HG03103 (cell line): ENCODE results near the gene RPUSD1.
"Not testable (repeated sequence)": the region's sequence is repeated elsewhere in the genome, so short reads cannot be mapped to it uniquely, and the experiment has no call there.

Experiments
- ATAC-seq: cut with Tn5 transposase; IDR thresholded peaks from one replicate; pipeline ENCODE4 v1.9.1; 2021; ENCODE audit warnings: low read depth; ENCODE audit not compliant: unreplicated experiment

Gene RPUSD1

GRCh38 chr16:785563-786535 is 2.3 kb downstream of the RPUSD1 start:
- ATAC-seq, result no peak

- no peak for ATAC-seq
These were observed 3.8 kb downstream of the RPUSD1 start for GRCh38 chr16:784431-784830.

DNA sequence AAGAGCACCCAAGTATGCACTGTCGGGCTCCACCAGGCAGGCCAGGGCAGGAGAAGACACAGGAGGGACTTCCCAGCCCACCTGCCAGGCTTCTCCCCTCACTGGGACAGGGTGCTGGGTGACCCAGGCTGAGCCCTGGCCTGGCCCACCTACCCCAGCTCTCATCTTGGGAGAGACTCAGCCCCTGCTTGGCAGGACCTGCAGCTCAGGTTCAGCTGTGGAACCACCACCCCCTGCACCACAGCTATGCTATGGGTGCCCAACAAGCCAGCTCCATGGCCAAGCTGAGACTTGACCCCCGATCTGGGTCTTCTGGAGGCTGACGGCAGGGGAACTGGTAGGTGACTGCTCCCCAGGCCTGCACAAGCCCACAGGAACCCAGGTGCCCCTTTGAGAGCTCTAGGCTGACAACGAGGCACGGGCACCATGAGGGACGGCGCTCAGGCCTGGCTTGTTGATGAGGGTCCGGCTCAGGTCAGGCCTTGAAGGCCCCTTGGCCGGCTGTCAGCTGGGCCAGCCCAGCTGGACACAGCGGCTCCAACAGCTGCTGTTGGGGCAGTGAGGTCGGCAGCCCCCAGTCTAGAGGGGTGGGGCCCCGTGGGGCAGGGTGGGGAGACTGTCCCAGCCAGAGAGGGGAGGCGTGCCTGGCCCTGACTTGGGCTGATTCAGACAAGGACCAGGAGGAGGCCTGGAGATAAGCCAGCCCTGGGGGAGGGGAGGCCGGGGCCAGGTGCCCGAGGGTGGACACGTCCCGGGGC is 4.6 kb downstream of the RPUSD1 start:
- no peak for ATAC-seq

- no peak for ATAC-seq
These were observed 5.3 kb downstream of the RPUSD1 start for GRCh38 chr16:782766-783403.

DNA sequence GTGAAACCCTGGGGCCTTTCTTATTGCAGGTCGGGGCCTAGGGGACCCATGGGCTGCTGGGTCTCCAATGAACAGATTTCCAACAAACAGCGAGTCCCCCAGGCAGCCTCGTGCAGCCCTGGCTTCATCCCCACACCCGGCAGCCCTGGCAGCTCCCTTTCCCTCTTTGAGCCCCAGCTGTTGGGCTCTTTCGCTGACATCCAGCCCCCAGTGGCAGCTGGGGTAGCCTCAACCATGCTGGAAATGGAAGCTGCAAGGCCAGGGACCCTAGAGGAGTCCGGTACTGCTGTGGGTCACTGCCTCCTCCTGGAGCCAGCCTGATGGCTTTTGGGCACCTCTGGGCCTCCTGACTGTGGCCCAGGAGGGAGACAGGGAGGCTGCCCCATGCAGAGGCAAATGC is 5.9 kb downstream of the RPUSD1 start:
- no peak for ATAC-seq

GRCh38 chr16:781346-782010 is 6.7 kb downstream of the RPUSD1 start:
- no peak for ATAC-seq

- no peak for ATAC-seq
These were observed 7.9 kb downstream of the RPUSD1 start for GRCh38 chr16:780296-780695.

GRCh38 chr16:779561-779960 is 8.6 kb downstream of the RPUSD1 start:
- no peak for ATAC-seq

- ATAC-seq, result no peak
These were observed 9.2 kb downstream of the RPUSD1 start for GRCh38 chr16:778909-779527.

DNA sequence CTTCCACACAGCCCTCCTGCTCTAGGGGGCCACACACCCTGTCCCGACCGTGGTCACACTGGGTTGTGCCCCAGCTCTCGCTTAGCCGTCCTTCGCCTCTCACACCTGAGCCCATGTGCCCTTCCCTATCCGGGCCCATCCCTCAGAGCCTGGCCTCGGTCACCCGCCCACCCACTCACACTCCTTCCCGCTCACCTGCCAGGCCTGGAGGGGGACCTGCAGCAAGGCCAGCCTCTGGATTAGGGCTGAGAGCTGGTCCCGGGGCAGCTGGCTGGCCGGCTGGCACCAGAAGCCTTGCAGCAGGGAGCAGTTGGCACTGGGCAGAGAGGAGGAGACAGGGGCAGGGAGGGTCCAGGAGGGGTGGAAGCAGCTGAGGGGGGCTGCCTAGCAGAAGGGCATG is 9.7 kb downstream of the RPUSD1 start:
- no peak for ATAC-seq

DNA sequence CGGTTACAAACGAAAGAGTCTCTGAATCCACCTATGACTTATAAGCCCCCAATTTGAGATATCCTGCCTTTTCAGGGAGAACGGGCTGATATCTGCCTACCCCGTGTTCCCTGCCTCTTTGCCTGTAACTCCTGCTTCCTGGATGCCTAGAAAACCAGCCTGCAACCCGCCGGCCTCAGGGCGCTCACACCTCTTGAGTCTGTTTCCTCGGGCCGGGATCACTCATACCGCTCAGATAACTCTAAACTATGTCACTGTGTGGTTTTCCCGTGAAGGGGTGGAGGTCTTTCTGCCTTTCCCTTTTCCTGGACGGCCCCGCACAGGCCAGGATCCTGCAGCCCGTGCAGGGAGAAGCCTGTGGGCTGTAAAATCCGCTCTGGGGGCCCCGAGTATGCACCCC is 10.4 kb downstream of the RPUSD1 start:
- ATAC-seq, result no peak

DNA sequence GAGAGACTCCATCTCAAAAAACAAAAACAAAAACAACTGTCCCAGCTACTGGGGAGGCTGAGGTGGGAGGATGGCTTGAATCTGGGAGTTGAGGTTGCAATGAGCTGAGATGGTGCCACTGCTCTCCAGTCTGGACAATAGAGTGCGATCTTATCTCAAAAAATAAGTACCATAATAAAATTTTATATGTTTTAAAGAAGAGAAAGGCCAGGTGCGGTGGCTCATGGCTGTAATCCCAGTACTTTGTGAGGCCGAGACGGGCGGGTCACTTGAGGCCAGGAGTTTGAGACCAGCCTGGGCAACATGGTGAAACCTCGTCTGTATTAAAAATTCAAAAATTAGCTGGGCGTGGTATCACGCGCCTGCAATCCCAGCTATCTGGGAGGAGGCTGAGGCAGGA is 11.4 kb downstream of the RPUSD1 start:
- ATAC-seq, result no peak

GRCh38 chr16:776298-776697 is 11.9 kb downstream of the RPUSD1 start:
- ATAC-seq, result not testable (repeated sequence)

- ATAC-seq, result no peak
These were observed 12.9 kb downstream of the RPUSD1 start for GRCh38 chr16:775236-775796.

DNA sequence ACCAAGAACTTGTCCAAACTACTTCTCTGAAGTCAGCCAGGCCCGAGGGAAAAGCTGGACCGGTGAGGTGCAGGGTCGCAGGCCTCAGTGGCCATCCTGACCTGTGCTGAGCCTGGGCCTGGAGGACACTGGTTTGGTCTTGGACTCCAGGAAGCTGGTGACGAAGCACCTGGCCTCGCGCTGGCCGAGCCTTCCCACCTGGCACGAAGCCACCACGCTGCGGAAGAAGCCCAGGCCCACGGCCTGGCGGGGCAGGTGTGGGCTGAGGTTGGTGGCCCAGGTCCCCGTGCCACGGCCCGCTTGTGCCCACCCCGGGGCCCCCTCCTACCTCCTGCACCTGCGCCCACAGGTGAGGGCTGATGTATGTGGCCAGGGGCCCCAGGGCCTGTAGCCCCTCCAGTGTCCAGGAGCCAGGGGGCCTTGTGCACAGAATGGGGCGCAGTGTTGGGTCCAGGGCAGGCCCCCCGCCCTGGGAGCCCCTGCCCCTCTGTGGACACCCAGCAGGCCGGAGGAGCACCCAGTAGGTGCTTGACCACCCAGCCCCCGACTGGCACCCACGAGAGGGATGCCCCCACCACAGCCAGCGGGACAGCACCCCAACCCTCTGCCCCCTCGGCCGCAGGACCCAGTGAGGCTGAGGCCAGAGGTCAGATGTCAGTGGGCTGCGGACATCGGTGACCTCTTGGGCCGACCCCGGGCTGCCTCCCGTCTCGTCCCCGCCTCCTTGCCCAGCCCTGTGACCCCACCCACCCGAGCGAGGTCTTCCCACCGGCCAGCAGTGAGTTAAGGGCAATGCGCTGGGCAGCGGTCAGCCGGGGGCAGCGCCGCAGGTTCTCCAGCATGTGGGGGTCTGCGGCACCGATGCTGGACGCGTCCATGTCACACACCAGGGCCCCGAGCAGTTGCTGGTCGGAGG is 13.8 kb downstream of the RPUSD1 start:
- ATAC-seq, result no peak

DNA sequence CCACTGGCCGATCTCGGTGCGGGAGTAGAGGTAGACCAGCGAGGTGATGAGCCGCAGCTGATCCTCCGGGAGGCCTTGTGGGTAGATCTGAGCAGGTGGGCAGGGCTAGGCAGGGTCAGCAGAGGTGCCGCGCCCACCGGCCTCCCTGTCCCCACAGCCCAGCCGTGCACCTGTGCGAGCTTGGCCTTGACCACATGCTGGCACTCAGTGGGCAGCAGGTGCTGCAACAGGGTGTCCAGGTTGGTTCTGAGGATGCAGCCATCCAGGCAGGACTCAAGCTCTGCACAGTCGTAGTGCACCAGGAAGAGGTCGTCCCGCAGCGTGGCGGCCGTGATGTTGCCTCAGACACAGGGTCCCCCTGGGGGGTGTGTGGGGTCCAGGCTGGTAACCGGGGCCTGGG is 15.2 kb downstream of the RPUSD1 start:
- ATAC-seq, result no peak

GRCh38 chr16:770411-770810 is 17.8 kb downstream of the RPUSD1 start:
- no peak for ATAC-seq

GRCh38 chr16:769934-770333 is 18.2 kb downstream of the RPUSD1 start:
- no peak for ATAC-seq
